Measurements from ENCODE around the gene CPA3. TPM values are rescaled to one million over a fixed set of nuclear protein-coding genes. Genes with fewer than 3 reads are reported as not detected.

The CPA3 gene
- total RNA-seq, 2 experiments from 2014 or later: not detected

DNA sequence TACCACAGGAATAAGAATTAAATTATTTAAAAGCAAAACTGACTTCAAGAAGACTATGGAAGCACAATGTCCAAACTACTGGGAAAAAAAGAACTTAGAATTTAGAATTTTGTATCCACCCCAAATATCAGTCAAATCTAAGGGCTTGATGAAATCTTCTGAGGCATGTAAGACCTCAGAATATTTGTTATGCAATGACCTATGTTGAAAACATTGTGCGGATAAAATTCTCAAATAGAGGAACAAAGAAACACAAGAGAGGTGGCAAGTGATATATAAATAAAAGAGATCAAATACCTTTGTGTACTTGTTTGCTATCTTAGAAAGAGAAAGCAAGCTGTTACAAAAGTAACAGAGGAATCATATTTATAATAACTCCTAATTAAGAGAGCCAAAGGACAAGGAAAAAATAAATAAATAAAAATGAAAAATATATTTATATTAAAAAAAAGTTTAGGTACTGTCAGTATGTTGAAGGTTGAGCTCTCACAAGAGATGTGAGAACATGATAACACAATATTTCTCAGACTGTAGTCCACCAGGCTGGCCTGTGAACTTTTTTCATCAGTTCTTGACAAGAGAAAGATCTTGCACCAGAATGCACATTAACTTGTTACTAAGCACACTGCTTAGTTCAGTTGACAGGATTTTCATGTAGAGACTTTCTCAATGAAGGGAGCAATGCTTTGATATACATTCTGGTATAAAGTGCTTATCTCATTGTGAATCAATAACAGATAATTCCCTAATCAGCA lies 50.0 kb downstream of the CPA3 start:
- ChIA-PET CTCF (no interaction called here), POLR2A (no interaction called here)
- no peak for ATAC-seq (ENCODE audit: poor library complexity)
- Histone ChIP-seq H3K27me3 (ENCODE audit: control insufficient read depth in 1 of 2, insufficient read depth in 2 of 2, low read length in 2 of 2) (peaks cover 0 to 6% of the 10 kb centered on the region in 2 experiments), H3K36me3 (ENCODE audit: insufficient read depth, low read length) (no peaks in the 10 kb centered on the region), H3K9me3 (ENCODE audit: control insufficient read depth in 1 of 2, insufficient read depth in 1 of 2, low read length in 2 of 2) (no peaks in the 10 kb centered on the region), H3K27ac (ENCODE audit: low read depth in 1 of 2, low read length in 2 of 2) (no peak overlapping the region), H3K4me3 (ENCODE audit: low read length) (no peak overlapping the region), H3K4me1 (ENCODE audit: insufficient read depth, low read length) (no peaks in the 10 kb centered on the region)
- DNase-seq: no peak
- TF ChIP-seq, protein P1, sequence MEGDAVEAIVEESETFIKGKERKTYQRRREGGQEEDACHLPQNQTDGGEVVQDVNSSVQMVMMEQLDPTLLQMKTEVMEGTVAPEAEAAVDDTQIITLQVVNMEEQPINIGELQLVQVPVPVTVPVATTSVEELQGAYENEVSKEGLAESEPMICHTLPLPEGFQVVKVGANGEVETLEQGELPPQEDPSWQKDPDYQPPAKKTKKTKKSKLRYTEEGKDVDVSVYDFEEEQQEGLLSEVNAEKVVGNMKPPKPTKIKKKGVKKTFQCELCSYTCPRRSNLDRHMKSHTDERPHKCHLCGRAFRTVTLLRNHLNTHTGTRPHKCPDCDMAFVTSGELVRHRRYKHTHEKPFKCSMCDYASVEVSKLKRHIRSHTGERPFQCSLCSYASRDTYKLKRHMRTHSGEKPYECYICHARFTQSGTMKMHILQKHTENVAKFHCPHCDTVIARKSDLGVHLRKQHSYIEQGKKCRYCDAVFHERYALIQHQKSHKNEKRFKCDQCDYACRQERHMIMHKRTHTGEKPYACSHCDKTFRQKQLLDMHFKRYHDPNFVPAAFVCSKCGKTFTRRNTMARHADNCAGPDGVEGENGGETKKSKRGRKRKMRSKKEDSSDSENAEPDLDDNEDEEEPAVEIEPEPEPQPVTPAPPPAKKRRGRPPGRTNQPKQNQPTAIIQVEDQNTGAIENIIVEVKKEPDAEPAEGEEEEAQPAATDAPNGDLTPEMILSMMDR (IDR thresholded peaks at IDR 0.05): no peak
- no peaks in the 10 kb centered on the region for H3K36me3 Mint-ChIP-seq (ENCODE audit: low read depth)
- H3K4me3 Mint-ChIP-seq: no peak overlapping the region
- peaks cover 5% of the 10 kb centered on the region for H3K27me3 Mint-ChIP-seq
- no peaks in the 10 kb centered on the region for H3K9me3 Mint-ChIP-seq
- intact Hi-C loops (cut with DNase I, micrococcal nuclease): no loop called here
- no peaks in the 10 kb centered on the region for H3K4me1 Mint-ChIP-seq (ENCODE audit: low read depth)
- no peak overlapping the region for H3K27ac Mint-ChIP-seq

DNA sequence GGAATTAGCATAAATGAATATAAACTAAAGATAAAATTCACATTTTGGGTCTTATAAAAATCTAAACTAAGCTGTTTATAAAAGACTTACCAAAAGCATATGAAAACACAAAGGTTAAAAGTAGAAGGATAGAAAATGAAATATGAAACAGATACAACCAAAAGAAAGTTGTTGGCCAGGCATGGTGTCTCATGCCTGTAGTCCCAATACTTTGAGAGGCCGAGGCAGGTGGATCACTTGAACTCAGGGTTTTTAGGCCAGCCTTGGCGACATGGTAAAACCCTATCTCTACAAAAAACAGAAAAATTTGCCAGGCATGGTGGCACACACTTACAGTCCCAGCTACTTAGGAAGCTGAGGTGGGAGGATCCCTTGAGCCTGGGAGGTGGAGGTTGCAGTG lies 51.0 kb downstream of the CPA3 start:
- Mint-ChIP-seq H3K27ac (no peak overlapping the region), H3K9me3 (no peaks in the 10 kb centered on the region), H3K4me3 (no peak overlapping the region), H3K27me3 (peaks cover 9% of the 10 kb centered on the region), H3K4me1 (ENCODE audit: low read depth) (no peaks in the 10 kb centered on the region), H3K36me3 (ENCODE audit: low read depth) (no peaks in the 10 kb centered on the region)
- H3K4me3 ChIP-seq (ENCODE audit: low read length): no peak overlapping the region
- H3K27me3 ChIP-seq (ENCODE audit: control insufficient read depth in 1 of 2, insufficient read depth in 2 of 2, low read length in 2 of 2): peaks cover 0 to 6% of the 10 kb centered on the region in 2 experiments
- H3K9me3 ChIP-seq (ENCODE audit: control insufficient read depth in 1 of 2, insufficient read depth in 1 of 2, low read length in 2 of 2): no peaks in the 10 kb centered on the region
- H3K27ac ChIP-seq (ENCODE audit: low read depth in 1 of 2, low read length in 2 of 2): no peak overlapping the region
- CTCF ChIA-PET: no interaction called here
- TF ChIP-seq, protein P1 (IDR thresholded peaks at IDR 0.05): no peak
- POLR2A ChIA-PET: no interaction called here
- ATAC-seq (ENCODE audit: poor library complexity) (no peak), DNase-seq (no peak)
- intact Hi-C loops (cut with DNase I, micrococcal nuclease): no loop called here
- H3K4me1 ChIP-seq (ENCODE audit: insufficient read depth, low read length): no peaks in the 10 kb centered on the region
- no peaks in the 10 kb centered on the region for H3K36me3 ChIP-seq (ENCODE audit: insufficient read depth, low read length)

DNA sequence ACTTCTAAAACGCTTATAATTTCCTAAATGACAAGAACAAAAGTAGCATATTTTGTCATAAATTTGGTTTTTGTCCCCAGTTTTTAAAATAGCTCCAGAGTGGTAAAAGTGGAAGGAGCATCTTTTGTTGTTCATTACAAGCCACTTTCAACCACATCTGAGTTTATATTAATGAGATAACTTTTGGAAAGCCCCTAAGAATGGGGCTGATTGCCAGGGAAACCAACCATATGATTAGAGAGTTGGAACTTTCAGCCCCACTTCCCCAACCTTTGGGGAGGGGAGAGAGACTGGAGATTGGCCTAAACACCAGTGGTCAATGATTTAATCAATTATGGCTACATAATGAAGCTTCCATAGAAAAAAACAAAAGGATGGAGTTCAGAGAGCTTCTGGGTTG lies 57.4 kb downstream of the CPA3 start:
- H3K36me3 ChIP-seq (ENCODE audit: insufficient read depth, low read length): no peaks in the 10 kb centered on the region
- no peaks in the 10 kb centered on the region for H3K4me1 ChIP-seq (ENCODE audit: insufficient read depth, low read length)
- no peak for ATAC-seq (ENCODE audit: poor library complexity)
- CTCF ChIA-PET: no interaction called here
- no peak overlapping the region for H3K4me3 Mint-ChIP-seq
- no peaks in the 10 kb centered on the region for H3K9me3 Mint-ChIP-seq
- no peaks in the 10 kb centered on the region for H3K36me3 Mint-ChIP-seq (ENCODE audit: low read depth)
- no peaks in the 10 kb centered on the region for H3K27me3 ChIP-seq (ENCODE audit: control insufficient read depth in 1 of 2, insufficient read depth in 2 of 2, low read length in 2 of 2)
- TF ChIP-seq, protein P1 (IDR thresholded peaks at IDR 0.05): no peak
- no peak overlapping the region for H3K27ac Mint-ChIP-seq
- H3K9me3 ChIP-seq (ENCODE audit: control insufficient read depth in 1 of 2, insufficient read depth in 1 of 2, low read length in 2 of 2): no peaks in the 10 kb centered on the region
- intact Hi-C loops (cut with DNase I, micrococcal nuclease): no loop called here
- H3K4me3 ChIP-seq (ENCODE audit: low read length): no peak overlapping the region
- no peaks in the 10 kb centered on the region for H3K4me1 Mint-ChIP-seq (ENCODE audit: low read depth)
- H3K27me3 Mint-ChIP-seq: peaks cover 10% of the 10 kb centered on the region
- no peak overlapping the region for H3K27ac ChIP-seq (ENCODE audit: low read depth in 1 of 2, low read length in 2 of 2)
- DNase-seq: no peak
- POLR2A ChIA-PET: no interaction called here
